Activated gamma-delta T cell treated with Interleukin-2 at 50 U/mL for 16 hours (primary cell): Measurements from ENCODE around the gene SYT5.

Experiments
- DNase-seq: peaks from one replicate; pipeline ENCODE4 v3.0.0-alpha.2; 2020

The SYT5 gene

DNA sequence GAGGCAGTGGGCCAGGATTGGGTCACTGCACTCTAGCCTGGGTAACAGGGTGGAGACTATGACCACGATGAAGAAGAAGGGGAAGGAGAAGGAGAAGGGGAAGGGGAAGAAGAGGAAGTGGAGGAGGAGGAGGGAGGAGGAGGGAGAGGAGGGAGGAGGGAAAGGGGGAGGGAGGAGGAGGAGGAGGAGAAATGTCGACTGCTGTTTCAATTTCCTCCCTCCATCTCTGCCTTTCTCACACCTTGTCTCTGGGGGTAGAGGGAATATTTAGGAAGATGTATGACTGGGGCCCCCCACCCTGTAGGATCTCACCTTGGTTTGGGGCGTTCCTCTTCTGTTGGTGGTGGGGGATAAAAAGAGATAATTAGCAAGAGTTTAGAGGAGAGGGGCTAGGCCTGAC, 34.9 kb downstream of the SYT5 start:
- no peak for DNase-seq

DNA sequence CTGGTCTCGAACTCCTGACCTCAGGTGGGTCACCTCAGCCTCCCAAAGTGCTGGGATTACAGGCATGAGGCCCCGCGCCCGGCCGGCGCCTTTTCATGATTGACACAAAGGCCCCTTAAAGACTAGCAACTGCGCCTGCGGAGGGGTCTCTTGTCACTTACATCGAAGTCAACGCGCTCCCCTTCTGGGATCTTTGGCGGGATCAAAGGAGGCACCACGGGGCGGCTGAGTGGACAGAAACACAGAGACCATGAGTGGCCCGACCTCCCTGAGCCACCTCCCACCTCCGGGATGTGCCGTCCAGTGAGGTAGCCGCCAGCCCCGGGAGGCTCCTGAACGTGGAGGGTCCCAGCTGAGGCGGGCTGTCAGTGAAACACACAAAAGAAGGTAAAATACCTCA, 38.4 kb downstream of the SYT5 start:
- DNase-seq, result no peak

- no peak for DNase-seq
Observed at GRCh38 chr19:55137915-55138314, 42.2 kb downstream of the SYT5 start.

GRCh38 chr19:55136399-55137102, 43.5 kb downstream of the SYT5 start:
- DNase-seq, result no peak

DNA sequence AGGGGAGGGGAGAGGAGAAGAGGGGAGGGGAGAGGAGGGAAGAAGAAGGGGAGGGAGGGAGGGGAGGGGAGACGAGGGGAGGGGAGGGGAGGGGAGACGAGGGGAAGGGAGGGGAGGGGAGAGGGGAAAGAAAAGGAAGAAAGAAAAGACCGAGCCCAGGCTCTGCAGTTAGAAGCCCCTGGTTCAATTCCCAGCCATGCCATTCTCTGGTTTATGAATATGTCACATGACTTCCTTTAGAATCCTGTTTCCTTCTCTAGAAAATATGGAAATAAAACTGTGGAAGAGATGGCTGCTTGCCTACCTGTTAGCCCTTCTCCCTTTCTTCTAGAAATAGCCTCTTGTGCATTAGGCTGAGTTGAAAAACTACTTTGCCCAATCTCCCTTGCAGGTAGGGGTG, 45.4 kb downstream of the SYT5 start:
- no peak for DNase-seq

DNA sequence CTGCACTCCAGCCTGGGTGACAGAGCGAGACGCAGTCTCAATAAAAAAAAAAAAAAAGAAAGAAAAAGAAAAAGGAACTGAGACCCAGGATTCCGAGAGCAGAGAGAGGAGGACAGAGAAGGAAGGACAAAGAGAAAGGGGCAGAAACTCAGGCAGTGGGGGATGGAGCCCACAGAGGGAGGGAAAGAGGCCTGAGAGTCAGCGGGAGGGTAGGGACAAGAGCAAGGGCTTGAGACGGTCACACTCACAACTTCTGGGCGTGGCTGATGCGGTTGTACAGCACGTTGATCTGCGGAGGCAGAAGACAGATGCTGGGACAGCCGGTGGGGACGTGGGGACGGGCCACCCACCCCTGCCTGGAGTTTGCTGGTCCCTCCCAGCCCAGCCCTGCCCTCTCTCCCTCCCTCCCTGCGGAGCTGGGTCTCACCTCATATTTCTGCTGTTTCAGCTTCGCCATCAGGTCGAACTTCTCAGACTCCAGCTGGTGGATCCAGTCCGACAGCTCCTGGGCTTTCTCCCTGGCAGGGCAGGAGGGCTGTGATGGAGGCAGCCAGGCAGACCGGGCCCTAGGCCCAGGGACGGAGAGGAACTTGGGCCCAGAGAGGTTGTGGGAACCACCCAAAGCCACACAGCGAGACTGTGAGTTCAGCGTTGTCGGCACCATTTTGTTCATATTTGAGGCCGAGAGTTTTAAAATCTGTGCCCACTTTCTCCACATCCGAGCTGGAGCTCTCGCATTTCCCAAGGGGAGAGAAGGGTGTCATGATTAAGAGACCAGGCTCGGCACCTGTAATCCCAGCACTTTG, 46.2 kb downstream of the SYT5 start:
- DNase-seq, result no peak

- no peak for DNase-seq
Observed at GRCh38 chr19:55132453-55133129, 47.5 kb downstream of the SYT5 start.

DNA sequence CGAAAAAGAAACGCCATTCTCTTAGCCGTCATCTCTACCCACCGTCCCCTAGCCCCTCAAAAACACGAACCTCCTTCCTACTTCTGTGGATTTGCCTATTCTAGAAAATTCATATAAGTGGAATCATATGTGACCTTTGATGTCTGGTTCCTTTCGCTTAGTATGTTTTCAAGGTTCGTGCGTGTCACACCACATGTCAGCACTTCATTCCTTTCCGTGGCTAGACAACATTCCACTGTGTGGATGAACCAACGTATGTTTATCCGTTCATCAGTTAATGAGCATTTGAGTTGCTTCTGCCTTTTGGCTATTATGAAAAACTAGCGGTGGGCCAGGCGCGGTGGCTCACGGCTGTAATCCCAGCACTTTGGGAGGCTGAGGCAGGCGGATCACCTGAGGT, 48.7 kb downstream of the SYT5 start:
- no peak for DNase-seq
